ENCODE results near the gene USP16.

Gene USP16

GRCh38 chr21:29082046-29082815, 57.8 kb downstream of the USP16 start:
- no peak for DNase-seq (ENCODE audit: low read depth, low spot score)

DNA sequence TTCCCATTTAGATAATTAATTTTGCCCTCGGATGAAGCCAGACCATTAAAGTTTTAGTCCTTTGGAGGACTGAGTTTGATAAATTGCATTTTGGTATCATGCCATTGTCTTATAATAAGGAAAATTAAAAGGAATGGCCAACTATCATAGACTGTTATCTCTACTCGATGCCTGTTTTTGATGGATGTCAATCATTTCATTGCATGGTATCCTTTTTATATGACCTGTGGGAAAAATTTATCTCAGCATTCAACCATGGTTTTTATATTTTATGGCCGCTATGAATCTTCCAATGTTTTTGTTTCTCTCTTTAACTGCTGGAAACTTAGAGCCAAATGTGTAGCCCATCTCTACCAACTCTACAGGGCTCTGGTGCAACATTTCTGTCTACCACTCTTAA, 58.8 kb downstream of the USP16 start:
- DNase-seq (ENCODE audit: low read depth, low spot score), result no peak

DNA sequence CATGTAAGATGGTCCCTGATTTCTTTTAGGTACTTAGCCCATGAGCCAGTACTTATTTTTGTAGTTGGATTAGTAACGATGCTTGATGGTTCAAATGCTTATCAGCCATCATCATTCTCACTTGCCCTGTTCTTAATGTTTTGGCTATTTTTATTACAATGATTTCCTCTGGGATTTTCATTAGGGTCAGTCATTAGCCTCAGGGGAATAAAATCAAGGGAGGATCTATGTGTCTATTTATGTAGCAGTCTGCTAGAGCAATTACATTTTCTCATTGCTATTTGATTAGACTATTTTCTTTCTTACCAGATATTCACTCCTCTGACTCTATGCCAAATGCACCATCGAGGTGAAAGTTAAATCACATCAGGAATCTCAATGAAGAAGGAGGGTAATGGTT, 59.9 kb downstream of the USP16 start:
- no peak for DNase-seq (ENCODE audit: low read depth, low spot score)

- DNase-seq (ENCODE audit: low read depth, low spot score), result no peak
These were observed 60.8 kb downstream of the USP16 start for GRCh38 chr21:29085106-29085752.

DNA sequence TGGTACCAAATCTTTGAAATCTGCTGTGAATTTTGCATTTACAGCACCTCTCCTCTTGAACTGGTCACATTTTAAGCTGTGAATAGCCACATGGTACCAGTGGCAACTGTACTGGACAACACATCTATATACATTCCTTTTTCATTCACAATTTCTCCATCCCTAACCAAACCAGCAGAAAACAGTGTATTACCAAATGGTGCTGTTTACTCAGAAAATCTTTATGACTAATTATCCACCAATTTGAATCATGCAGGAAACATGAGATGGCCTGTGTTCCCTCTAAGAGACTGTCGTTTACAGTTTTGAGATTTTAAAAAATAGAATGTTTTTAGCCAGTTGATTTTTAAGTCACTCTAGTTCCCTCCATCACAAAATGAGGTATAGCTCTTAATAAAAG, 66.6 kb downstream of the USP16 start:
- DNase-seq (ENCODE audit: low read depth, low spot score), result no peak

DNA sequence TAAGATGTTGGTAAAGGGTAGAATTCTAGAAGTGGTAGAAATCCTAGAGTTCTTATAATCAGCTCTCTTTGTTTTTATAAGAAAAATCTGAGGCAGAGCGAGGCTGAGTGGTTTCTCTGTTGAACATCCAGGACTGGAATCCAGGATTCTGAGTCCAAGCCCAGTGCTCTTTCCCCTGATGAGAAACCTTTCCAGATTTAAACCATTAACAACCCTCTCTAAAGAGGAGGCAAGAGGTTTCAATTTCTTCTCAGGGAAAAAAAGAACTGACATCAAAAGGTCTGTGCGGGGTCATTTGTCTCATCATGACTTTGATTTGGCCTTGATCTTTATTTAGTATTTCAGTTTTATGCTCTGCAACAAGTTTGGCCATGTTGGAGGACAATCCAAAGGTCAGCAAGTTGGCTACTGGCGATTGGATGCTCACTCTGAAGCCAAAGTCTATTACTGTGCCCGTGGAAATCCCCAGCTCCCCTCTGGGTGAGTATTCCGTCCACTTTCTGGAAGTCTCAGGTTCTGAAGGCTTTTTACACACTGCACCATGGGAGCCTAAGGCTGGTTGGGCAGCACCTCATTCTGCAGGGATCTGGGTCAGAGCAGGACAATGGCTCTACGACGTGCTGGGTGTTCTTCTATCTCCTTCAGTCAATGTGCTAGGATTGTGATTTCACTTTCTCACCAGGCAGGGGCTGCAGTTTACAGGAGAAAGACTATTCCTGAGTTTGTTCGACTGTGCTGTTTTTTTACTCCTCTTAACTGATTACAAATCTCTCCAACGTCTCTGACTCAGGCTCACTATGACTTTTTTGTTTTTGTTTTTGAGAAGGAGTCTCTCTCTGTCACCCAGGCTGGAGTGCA, 67.9 kb downstream of the USP16 start:
- no peak for DNase-seq (ENCODE audit: low read depth, low spot score)

DNA sequence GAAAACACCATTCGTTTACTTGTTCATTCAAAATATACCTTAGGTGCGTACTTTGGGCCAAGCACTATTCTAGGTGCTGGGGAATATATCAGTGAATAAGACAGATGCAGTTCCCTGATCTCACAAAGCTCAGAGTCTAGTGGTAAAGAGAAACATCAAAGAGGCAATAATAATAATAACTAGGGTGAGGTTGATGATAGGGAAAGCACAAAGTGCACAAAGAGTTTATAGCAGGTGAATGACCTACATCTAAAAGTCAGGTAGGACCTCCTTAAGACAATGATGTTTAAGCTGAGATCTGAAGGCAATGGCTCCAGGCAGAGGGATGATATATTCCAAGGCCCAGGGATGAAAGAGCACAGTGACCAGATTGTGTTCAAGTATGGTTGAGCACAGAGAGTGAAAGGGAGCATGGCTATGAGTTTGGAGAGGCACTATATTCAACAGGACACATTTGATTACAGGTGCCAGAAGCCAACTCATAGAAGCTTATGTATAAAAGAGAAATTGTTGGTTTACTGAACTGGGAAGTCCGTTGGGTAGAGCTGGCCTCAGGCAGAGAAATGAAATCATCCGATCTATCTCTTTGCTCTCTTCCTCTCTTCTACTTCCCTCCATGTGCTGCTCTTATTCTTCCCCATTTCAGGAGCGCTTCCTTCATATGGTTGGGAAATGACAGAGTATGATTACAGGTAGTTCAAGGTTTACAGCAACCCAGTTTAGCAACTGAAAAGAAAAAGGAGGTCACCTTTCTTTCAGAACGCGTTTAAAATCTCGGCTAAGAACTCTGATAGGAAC, 71.9 kb downstream of the USP16 start:
- no peak for DNase-seq (ENCODE audit: low read depth, low spot score)

- DNase-seq (ENCODE audit: low read depth, low spot score), result no peak
These were observed 73.7 kb downstream of the USP16 start for GRCh38 chr21:29098156-29098555.

- DNase-seq (ENCODE audit: low read depth, low spot score), result no peak
These were observed 78.4 kb downstream of the USP16 start for GRCh38 chr21:29102791-29103257.

Data from activated CD4-positive, CD25-positive, alpha-beta regulatory T cell treated with anti-CD3 and anti-CD28 coated beads, Interleukin-2, amount 50 U/mL, for 16 hours (primary cell).